ENCODE data around the gene JAZF1.

JAZF1 gene

DNA sequence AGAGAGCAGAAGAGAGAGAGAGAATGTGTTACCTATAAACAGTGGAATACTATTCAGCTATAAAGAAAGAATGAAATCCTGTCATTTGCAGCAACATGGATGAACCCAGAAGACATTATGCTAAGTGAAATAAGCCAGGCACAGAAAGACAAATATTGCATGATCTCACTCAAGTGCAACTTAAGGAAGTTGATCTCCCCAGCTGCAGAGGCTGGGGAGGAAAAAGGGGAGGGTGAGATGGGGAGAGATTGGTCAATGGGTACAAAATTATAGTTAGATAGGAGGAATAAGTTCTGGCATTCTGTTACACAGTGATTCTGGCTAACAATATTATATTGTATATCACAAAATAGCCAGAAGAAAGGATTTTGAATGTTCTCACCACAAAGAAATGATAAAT lies 11.2 kb upstream of the JAZF1 start:
- DNase-seq (ENCODE audit: low read depth, low spot score) = no peak

DNA sequence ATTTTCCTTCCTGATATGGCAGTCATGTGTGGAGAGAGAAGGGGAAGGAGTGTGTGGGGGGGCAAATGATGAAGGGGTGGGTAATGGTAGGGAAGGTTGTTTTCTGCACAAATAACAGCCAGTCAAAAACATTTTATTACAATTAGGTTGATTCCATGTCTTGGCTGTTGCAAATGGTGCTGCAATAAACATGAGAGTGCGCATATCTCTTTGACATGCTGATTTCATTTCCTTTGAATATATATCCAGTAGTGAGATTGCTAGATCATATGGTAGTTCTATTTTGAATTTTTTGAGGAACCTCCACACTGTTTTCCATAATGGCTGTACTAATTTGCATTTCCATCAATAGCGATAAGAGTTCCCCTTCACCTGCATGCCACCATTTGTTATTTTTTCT lies 10.6 kb upstream of the JAZF1 start:
- no peak for DNase-seq (ENCODE audit: low read depth, low spot score)

DNA sequence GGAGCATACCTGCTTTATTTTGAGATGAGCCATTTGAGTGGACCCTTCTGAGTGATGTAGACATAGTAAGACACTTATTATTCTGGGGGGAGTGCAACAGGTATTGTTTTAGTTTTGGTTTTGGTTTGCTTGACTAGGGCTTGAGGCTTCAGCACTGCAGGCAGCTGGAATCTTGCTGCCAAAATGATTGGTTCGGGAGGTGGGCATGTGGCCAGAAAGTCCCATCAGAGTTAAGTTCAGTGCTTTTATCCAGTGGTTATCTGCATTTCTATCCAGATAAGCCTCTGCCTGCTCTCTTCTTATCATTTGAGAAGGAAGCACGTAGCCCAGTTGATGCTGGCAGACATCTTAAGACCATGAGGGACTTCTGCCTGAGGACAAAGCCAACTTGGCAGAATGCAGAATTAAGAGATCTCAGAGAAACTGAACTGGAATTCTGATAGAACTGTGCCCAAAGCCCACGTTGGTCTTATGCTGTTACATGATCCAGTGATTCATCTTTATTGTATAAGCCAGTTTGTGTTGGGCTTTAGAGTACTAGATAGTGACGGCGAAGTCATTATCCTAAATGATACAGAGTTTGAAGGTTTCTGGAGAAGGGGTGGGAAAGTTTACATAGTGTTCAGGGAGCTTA lies 9.6 kb upstream of the JAZF1 start:
- no peak for DNase-seq (ENCODE audit: low read depth, low spot score)

GRCh38 chr7:28187012-28187411 lies 6.4 kb upstream of the JAZF1 start:
- DNase-seq (ENCODE audit: low read depth, low spot score) = no peak

- DNase-seq (ENCODE audit: low read depth, low spot score) = no peak
These were observed 3.0 kb upstream of the JAZF1 start for GRCh38 chr7:28183627-28184026.

DNA sequence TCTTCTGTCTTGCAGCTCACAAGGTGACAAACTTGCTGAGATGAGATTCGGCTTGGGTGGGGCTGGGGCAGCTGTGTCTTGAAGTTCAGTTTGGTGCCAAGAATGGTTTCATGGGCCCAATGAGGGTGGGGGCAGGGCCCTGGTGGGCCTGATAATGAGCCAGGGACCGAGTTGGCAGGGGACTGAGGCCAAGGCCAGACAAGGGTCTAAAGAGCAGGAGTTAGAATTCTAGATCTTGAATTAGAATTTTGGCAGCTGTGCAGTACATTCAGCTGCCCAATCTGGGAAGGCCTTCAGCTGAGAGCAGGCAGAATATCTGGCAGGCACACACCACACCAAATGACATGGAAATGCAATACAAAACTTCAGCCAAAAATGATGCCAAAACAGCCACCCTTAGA lies 1.5 kb upstream of the JAZF1 start:
- DNase-seq (ENCODE audit: low read depth, low spot score) = no peak

DNA sequence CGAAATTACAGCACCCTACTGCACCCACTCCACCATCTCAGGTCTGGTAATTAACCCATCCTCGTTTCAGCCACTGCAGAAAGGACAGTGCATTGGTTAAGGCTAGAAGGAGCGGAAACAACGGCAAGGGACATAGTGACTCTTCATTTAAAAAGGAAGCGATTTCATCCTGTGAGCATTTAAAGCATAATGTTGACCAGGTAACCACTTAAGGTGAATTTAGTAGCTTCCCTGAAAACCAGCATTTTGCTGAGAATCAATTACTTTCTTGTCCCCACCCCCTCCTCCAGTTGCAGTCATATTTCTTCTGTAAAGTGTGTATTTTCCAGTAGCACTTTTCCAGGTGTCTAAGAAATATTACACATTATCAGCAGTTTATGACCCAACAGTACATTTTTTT lies 821 bp upstream of the JAZF1 start:
- no peak for DNase-seq (ENCODE audit: low read depth, low spot score)

DNA sequence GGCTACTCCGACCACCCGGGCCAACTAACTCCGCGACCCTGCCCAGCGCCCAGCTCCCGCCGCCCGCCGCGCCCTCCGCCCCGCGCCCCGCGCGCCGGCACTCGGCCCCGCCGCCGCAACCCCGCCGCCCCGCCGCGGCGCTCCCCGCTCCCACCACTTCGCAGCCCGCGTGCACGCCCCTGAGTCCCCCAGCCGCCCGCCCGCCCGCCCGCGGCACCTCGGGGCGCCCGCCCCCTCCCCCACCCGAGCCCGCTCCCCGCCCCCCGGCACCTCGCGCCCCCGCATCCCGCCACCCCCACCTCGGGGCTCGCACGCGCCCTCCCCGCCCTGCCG lies 598 bp downstream of the JAZF1 start:
- DNase-seq (ENCODE audit: low read depth, low spot score) = no peak

DNA sequence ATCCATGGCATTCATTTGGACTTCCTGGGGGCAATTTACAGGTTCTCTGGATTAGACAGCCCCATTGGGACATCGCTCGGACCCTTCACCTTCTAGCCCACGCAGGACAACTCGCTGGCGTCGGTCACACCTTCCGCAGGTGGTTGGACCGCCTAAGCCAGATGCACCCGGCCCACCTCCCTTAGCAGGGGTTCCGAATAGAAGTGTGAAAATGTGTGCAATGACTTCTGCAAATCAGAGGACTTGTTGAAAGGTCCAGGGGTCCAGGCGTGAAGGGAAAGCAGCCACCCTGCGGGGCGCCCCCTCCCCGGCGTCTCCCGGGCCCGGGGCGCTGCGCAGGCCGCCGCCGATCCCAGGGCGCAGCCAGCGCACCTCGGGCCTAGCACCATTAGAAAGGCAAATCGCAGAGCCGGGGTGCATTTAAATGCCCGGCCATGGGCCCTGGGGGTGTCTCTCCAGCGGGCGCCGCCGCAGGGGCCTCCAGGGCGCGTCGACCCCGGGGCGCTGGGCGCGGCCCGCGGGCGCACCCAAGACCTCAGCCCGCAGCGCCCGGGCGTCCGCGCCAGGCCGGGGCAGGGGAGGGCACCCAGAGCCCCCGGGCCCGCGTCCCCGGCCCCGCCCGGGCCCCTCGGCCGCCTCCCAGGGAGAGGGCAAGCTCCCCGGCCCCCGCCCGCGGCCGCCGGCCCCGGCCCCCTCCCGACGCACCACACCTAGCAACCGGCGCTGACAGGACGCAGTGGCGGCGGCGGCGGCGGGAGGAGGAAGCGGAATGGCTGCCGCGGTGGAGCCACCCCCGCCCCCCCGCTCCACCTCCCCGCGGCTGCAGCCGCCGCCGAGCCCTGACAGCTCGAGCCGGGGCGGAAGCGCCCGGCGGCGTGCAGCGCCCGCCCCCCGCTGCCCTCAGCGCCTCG lies 1.2 kb downstream of the JAZF1 start:
- DNase-seq (ENCODE audit: low read depth, low spot score) = peak; percentile 57

GRCh38 chr7:28178599-28178998 lies 2.0 kb downstream of the JAZF1 start:
- no peak for DNase-seq (ENCODE audit: low read depth, low spot score)

- DNase-seq (ENCODE audit: low read depth, low spot score) = no peak
These were observed 2.8 kb downstream of the JAZF1 start for GRCh38 chr7:28177836-28178235.

GRCh38 chr7:28176645-28177044 lies 4.0 kb downstream of the JAZF1 start:
- DNase-seq (ENCODE audit: low read depth, low spot score) = no peak

DNA sequence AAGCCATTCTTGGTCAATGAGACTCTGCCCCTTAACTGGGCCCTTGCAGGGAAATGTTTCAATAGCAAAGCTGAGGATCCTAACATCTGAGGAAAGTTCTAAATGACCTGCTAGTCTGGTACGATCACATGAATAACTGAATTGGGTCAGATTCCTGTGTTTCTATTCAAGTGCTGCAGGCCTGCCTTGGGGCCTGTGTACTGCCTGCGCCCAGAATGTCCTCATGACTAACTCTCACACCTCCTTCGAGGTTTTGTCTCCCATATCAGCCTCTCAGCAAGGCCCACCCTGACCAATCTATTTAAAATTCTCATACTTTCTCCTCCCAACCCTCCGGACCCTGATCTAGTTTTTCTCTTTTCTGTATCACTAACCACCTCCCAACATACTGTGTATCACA lies 4.4 kb downstream of the JAZF1 start:
- DNase-seq (ENCODE audit: low read depth, low spot score) = no peak

DNA sequence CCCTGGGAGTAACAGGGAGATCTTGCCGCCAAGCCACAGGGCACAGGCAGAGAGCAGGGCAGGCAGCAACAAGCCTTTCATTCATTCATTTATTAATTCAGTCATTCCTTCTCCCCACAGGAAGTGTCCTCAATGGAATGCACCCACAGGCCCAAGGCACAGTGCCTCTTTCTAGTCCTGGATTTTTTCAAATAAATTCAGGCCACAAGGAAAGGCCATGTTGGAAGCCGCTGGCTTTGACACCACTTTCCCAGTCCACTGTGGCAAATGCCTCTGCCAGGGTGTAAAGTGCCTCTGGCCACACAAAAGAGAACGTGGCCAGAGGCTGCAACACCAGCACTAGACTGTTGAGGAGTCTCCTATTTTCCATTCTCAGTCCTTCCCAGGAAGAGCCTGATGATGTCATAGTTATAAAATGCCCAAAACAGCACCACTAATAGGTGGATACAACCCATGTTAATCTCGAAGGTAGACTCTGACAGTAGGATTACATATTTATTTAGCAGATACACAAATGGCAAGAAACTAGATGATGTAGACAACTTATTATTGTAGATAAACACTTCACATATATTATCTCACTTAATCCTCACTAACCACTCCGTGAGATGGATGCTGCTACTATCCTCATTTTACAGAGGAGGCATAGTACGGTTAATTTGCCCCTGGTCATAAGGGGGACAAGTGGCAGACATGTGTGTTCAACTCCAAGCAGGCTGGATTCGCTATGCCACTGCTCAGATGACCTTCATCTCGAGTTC lies 5.5 kb downstream of the JAZF1 start:
- DNase-seq (ENCODE audit: low read depth, low spot score) = no peak

GRCh38 chr7:28174442-28174841 lies 6.2 kb downstream of the JAZF1 start:
- DNase-seq (ENCODE audit: low read depth, low spot score) = no peak

DNA sequence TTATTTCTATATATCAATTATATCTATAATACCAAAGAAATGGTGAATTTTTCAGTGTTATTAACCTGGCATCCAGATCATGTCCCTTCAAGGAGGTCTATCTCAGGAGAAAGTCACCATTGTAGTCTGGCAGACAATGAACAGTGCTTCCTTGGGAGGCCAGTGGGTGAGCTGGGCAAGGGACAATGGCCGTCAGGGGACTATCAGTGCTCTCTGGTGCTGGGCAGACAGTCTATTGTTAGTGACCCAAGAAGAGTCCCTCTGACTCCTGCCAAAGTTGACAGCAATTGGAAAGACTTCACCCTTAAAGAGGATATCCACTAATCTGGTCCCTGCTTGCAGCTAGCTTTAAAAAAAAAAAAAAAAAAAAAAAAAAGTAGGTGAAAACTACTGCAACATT lies 7.1 kb downstream of the JAZF1 start:
- DNase-seq (ENCODE audit: low read depth, low spot score) = no peak

DNA sequence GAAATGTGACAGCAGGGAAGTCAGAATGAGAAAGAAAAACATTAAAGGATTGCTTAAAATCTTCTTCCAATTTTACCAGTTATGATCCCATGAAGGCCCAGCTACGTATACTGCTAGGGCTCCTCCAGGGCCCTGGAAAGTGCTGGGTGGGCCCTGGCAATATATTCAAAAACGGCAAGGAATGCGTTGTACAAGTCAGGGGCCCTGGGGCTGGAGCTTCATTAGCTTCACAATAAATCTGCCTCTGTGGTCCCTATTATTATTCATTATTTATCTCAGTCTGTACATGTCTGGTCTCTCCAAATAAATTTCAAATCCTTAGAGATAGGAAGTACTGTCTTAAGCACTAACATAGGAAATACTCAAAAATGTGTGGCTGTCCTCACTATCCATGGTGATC lies 7.6 kb downstream of the JAZF1 start:
- no peak for DNase-seq (ENCODE audit: low read depth, low spot score)

GRCh38 chr7:28170701-28171100 lies 9.9 kb downstream of the JAZF1 start:
- no peak for DNase-seq (ENCODE audit: low read depth, low spot score)

DNA sequence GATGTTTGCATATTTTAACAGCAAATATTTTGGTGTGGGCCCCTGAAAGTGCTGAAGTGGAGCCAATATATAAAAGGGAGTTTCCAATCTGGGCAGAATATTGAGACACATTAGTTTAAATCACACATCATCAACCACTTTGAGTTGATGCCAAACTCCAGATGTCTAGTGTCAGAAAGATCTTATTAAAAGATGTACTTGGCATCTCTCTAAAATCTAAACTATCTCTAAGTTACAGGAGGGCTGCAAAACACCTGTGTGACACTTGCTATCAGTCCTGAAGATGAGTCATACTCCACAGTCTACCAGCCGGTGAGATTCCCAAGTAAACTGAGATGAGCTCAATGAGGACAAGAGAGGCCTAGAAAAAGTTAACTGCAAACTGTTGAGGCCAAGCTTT lies 11.4 kb downstream of the JAZF1 start:
- DNase-seq (ENCODE audit: low read depth, low spot score) = no peak

GRCh38 chr7:28168393-28169158 lies 12.0 kb downstream of the JAZF1 start:
- no peak for DNase-seq (ENCODE audit: low read depth, low spot score)

DNA sequence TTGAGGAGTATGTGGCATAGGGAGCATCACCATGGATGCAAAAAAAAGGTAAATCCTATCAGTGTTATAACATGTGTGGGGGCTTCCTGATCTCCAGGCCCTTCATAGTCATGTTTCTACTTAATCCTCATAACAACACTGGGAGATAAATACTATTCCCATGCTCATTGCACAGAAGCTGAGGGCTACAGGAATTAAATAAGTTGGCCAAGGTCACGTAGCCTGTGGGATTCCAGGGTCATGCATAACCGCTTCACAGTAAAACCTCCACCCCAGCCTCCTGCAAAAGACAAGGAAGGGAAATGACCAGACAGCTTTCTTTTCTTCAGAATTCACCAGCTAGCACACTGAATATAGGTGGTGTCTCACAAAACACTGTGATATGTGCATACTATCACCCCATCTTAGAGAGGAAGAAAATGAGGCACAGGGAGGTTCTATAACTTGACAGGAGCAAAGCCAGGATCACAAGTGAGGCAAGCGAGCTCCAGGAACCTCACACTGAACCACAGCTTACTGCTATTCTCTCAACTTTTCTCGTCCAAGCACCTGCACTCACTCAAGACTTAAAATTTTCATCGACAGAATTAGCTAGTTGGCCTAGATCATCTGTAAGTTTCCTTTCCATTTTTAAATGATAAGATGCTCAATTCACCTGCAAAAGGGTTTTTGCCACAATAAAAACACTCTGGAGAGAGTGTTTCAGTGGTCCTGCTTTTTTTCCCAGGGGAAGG lies 13.4 kb downstream of the JAZF1 start:
- DNase-seq (ENCODE audit: low read depth, low spot score) = no peak
